GM13976 (cell line): Measurements from ENCODE around the gene BASP1.

Source experiments
- DNase-seq: peaks from one replicate; pipeline ENCODE4 v3.0.0; 2012; ENCODE audit warnings: low spot score
- CTCF ChIP-seq: IDR thresholded peaks from 2 replicates; pipeline ENCODE4 v1.5.1; 2012; ENCODE audit warnings: borderline replicate concordance, mild to moderate bottlenecking; ENCODE audit not compliant: insufficient read depth; ENCODE audit errors: extremely low read depth, missing control alignments, control extremely low read depth
- in situ Hi-C: fragments of 300-500 bp; cut with MboI; formaldehyde crosslinking; loops from one replicate; pipeline ENCODE4 v1.12.0; 2022; ENCODE audit warnings: low sequenced_read_pairs, mixed read lengths, inconsistent platforms; ENCODE audit not compliant: unreplicated experiment

The BASP1 gene

GRCh38 chr5:17283121-17283415, 65.6 kb downstream of the BASP1 start:
- in situ Hi-C loops, result no loop called here
- TF ChIP-seq CTCF, result no peak
- DNase-seq, result no peak

- in situ Hi-C loops, result no loop called here
- no peak for TF ChIP-seq CTCF
- DNase-seq, result no peak
These were observed 70.2 kb downstream of the BASP1 start for GRCh38 chr5:17287501-17288155.

GRCh38 chr5:17288570-17288969, 71.1 kb downstream of the BASP1 start:
- DNase-seq, result no peak

GRCh38 chr5:17289681-17290539, 72.5 kb downstream of the BASP1 start:
- TF ChIP-seq CTCF, result no peak
- in situ Hi-C loops, result no loop called here
- no peak for DNase-seq

More at GRCh38 chr5:17288570-17288969, 71.1 kb downstream of the BASP1 start:
- no peak for TF ChIP-seq CTCF
- in situ Hi-C loops, result no loop called here

GRCh38 chr5:17290540-17290974, 73.1 kb downstream of the BASP1 start:
- no peak for DNase-seq
- in situ Hi-C loops, result no loop called here
- no peak for TF ChIP-seq CTCF

- TF ChIP-seq CTCF, result no peak
- no peak for DNase-seq
- in situ Hi-C loops, result no loop called here
These were observed 75.1 kb downstream of the BASP1 start for GRCh38 chr5:17292434-17293015.
